Activated CD8-positive, alpha-beta memory T cell treated with anti-CD3 and anti-CD28 coated beads for 48 hours (primary cell): Measurements from ENCODE around the gene SGMS1.
"Not testable (repeated sequence)": the region's sequence is repeated elsewhere in the genome, so short reads cannot be mapped to it uniquely, and the experiment has no call there.

Source experiments
- DNase-seq, 3 experiments: peaks; one replicate each; pipeline ENCODE4 v3.0.0-alpha.2; 2020; ENCODE audit warnings: low read depth in 2 of 3, low spot score in 2 of 3

Gene SGMS1

GRCh38 chr10:50560370-50560769, 63.4 kb downstream of the SGMS1 start:
- no peak for DNase-seq

GRCh38 chr10:50558371-50558770, 65.4 kb downstream of the SGMS1 start:
- DNase-seq, result no peak

- DNase-seq, result no peak
These were observed 66.5 kb downstream of the SGMS1 start for GRCh38 chr10:50557130-50557682.

- DNase-seq, result no peak
These were observed 67.3 kb downstream of the SGMS1 start for GRCh38 chr10:50556237-50557120.

GRCh38 chr10:50554995-50555568, 68.7 kb downstream of the SGMS1 start:
- no peak for DNase-seq

GRCh38 chr10:50554376-50554994, 69.3 kb downstream of the SGMS1 start:
- DNase-seq, result no peak

GRCh38 chr10:50552771-50553535, 70.8 kb downstream of the SGMS1 start:
- no peak for DNase-seq

GRCh38 chr10:50552308-50552707, 71.4 kb downstream of the SGMS1 start:
- no peak for DNase-seq

GRCh38 chr10:50551894-50552293, 71.9 kb downstream of the SGMS1 start:
- DNase-seq, result no peak

- no peak for DNase-seq
These were observed 73.4 kb downstream of the SGMS1 start for GRCh38 chr10:50550291-50550839.

GRCh38 chr10:50549186-50549585, 74.6 kb downstream of the SGMS1 start:
- not testable (repeated sequence) for DNase-seq

GRCh38 chr10:50548481-50548880, 75.3 kb downstream of the SGMS1 start:
- DNase-seq, result not testable (repeated sequence)

- not testable (repeated sequence) for DNase-seq
These were observed 77.5 kb downstream of the SGMS1 start for GRCh38 chr10:50546287-50546686.

GRCh38 chr10:50545846-50546245, 77.9 kb downstream of the SGMS1 start:
- no peak for DNase-seq

GRCh38 chr10:50544857-50545429, 78.8 kb downstream of the SGMS1 start:
- DNase-seq, result no peak

GRCh38 chr10:50544095-50544856, 79.5 kb downstream of the SGMS1 start:
- DNase-seq, result no peak

- DNase-seq, result no peak
These were observed 80.9 kb downstream of the SGMS1 start for GRCh38 chr10:50542871-50543270.

GRCh38 chr10:50541921-50542320, 81.8 kb downstream of the SGMS1 start:
- DNase-seq, result no peak

GRCh38 chr10:50541317-50541716, 82.4 kb downstream of the SGMS1 start:
- DNase-seq, result no peak

- no peak for DNase-seq
These were observed 83.0 kb downstream of the SGMS1 start for GRCh38 chr10:50540826-50541122.
